Peyer's patch (tissue), 4 donors: ENCODE measurements around the gene BANK1.

Experiments used
- CTCF ChIP-seq, 6 experiments: fragments of 450-650 bp in 4 of 6; fragments of 200-600 bp in 2 of 6; sonication (generic) in 1 of 6; IDR thresholded peaks; one replicate each; pipeline ENCODE4 v1.5.1; 2017 to 2019; ENCODE audit warnings: antibody characterized with exemption in 6 of 6, mild to moderate bottlenecking in 3 of 6, moderate library complexity in 1 of 6
- POLR2A ChIP-seq, 2 donors: fragments of 450-650 bp; IDR thresholded peaks; one replicate each; pipeline ENCODE4 v1.5.1; 2017; ENCODE audit warnings: antibody characterized with exemption in 2 of 2, mild to moderate bottlenecking in 2 of 2, moderate library complexity in 2 of 2

- TF ChIP-seq CTCF (IDR thresholded peaks at IDR 0.05) (no peak), POLR2A (IDR thresholded peaks at IDR 0.05) (no peak)
Measured at GRCh38 chr4:101954351-101954750, 163.8 kb downstream of the BANK1 start.
